B cell (primary cell): Measurements from ENCODE around the gene STT3A. TPM values are rescaled to one million over a fixed set of nuclear protein-coding genes. Genes with fewer than 3 reads are reported as not detected.

Source experiments
- ATAC-seq: fragments of 200-7000 bp; cut with Tn5 transposase; one replicate; pipeline ENCODE4 v1.10.0; 2021; ENCODE audit warnings: low read depth, mild to moderate bottlenecking, moderate number of reproducible peaks, moderate library complexity
- CTCF ChIA-PET: fragments of 350-600 bp; sonication (Branson Sonifier 250); formaldehyde crosslinking; loops from one replicate; lab custom pipeline; 2021; ENCODE audit warnings: antibody characterized with exemption, inconsistent platforms; lab: Charles Lee
- POLR2A ChIA-PET: fragments of 350-600 bp; sonication (Branson Sonifier 250); formaldehyde crosslinking; loops from one replicate; lab custom pipeline; 2021; ENCODE audit warnings: antibody characterized with exemption; lab: Charles Lee
- DNase-seq: peaks from one replicate; pipeline ENCODE4 v3.0.0; 2013
- H2AFZ ChIP-seq: 2 replicates; pipeline ENCODE4 v1.6.1; 2012; ENCODE audit warnings: mild to moderate bottlenecking, low read depth, low read length; ENCODE audit not compliant: insufficient read depth, poor library complexity, severe bottlenecking
- H3K27ac ChIP-seq, 2 donors: 1 replicate in 1 of 2; 2 replicates in 1 of 2; pipeline ENCODE4 v1.5.1; 2012 to 2013; ENCODE audit warnings: low read length in 2 of 2, mild to moderate bottlenecking in 2 of 2, moderate library complexity in 1 of 2
- H3K27me3 ChIP-seq, 4 experiments: fragments of 200-600 bp in 1 of 4; sonication (generic) in 1 of 4; replicated peaks in 1 of 4; 1 replicate in 2 of 4; 2 replicates in 2 of 4; pipeline versions ENCODE4 v1.6.1 to v1.7.0; 2013 to 2016; ENCODE audit warnings: low read length in 3 of 4, mild to moderate bottlenecking in 2 of 4, mixed read lengths in 1 of 4, moderate library complexity in 1 of 4; ENCODE audit not compliant: insufficient read depth in 4 of 4, control insufficient read depth in 3 of 4; ENCODE audit errors: control extremely low read depth in 1 of 4
- H3K36me3 ChIP-seq, 2 experiments: replicated peaks in 1 of 2; 1 replicate in 1 of 2; 2 replicates in 1 of 2; pipeline versions ENCODE4 v1.6.1 to v1.7.1; 2013; ENCODE audit warnings: low read length in 1 of 2; ENCODE audit not compliant: insufficient read depth in 2 of 2, control insufficient read depth in 1 of 2; ENCODE audit errors: control extremely low read depth in 1 of 2, extremely low read depth in 1 of 2
- H3K4me1 ChIP-seq, 2 donors: fragments of 200-600 bp in 1 of 2; sonication (generic) in 1 of 2; 1 replicate in 1 of 2; 2 replicates in 1 of 2; pipeline versions ENCODE4 v1.5.1 to v1.6.1; 2013 to 2017; ENCODE audit warnings: low read length in 2 of 2; ENCODE audit not compliant: control insufficient read depth in 2 of 2, insufficient read depth in 2 of 2
- H3K4me2 ChIP-seq: replicated peaks from 2 replicates; pipeline ENCODE3; 2012; ENCODE audit warnings: mild to moderate bottlenecking, low read depth, low read length; ENCODE audit not compliant: poor library complexity, severe bottlenecking
- H3K4me3 ChIP-seq, 5 experiments: fragments of 200-600 bp in 1 of 5; sonication (generic) in 1 of 5; 1 replicate in 3 of 5; 2 replicates in 2 of 5; pipeline versions ENCODE4 v1.5.1 to v1.7.0; 2011 to 2016; ENCODE audit warnings: low read length in 4 of 5, mild to moderate bottlenecking in 4 of 5, low read depth in 2 of 5, control low read depth in 1 of 5, moderate library complexity in 1 of 5; ENCODE audit not compliant: insufficient read depth in 1 of 5; ENCODE audit errors: control extremely low read depth in 1 of 5, extremely low read depth in 1 of 5
- H3K79me2 ChIP-seq: fragments of 200-600 bp; sonication (generic); one replicate; pipeline ENCODE4 v1.6.0; 2016; ENCODE audit warnings: low read length; ENCODE audit not compliant: control insufficient read depth, insufficient read depth
- H3K9ac ChIP-seq: fragments of 200-600 bp; sonication (generic); 2 replicates; pipeline ENCODE4 v1.6.1; 2017; ENCODE audit warnings: mild to moderate bottlenecking, low read length, moderate library complexity
- H3K9me3 ChIP-seq, 3 donors: one replicate each; pipeline versions ENCODE4 v1.6.1 to v1.7.1; 2013; ENCODE audit warnings: low read length in 2 of 3; ENCODE audit not compliant: control insufficient read depth in 2 of 3, insufficient read depth in 1 of 3; ENCODE audit errors: control extremely low read depth in 1 of 3
- H4K20me1 ChIP-seq: 2 replicates; pipeline ENCODE4 v1.6.0; 2012; ENCODE audit warnings: mild to moderate bottlenecking, low read length; ENCODE audit not compliant: insufficient read depth, control insufficient read depth, poor library complexity, severe bottlenecking
- H3K27ac Mint-ChIP-seq: one replicate; pipeline ENCODE4 v1.8.0; 2021; ENCODE audit warnings: mixed read lengths
- H3K27me3 Mint-ChIP-seq: one replicate; pipeline ENCODE4 v1.8.0; 2021; ENCODE audit warnings: mixed read lengths
- H3K4me1 Mint-ChIP-seq: one replicate; pipeline ENCODE4 v1.8.0; 2021; ENCODE audit warnings: mixed read lengths
- H3K4me3 Mint-ChIP-seq: one replicate; pipeline ENCODE4 v1.8.0; 2021; ENCODE audit warnings: mixed read lengths
- H3K9me3 Mint-ChIP-seq: one replicate; pipeline ENCODE4 v1.8.0; 2022; ENCODE audit warnings: mixed read lengths; ENCODE audit not compliant: insufficient read depth
- CTCF ChIP-seq: fragments of 200-600 bp; IDR thresholded peaks from one replicate; pipeline ENCODE4 v1.8.0; 2022; ENCODE audit warnings: antibody characterized with exemption, mild to moderate bottlenecking
- EZH2 ChIP-seq: IDR thresholded peaks from 2 replicates; pipeline ENCODE4 v1.6.1; 2012; ENCODE audit warnings: borderline replicate concordance, low read depth, mild to moderate bottlenecking, moderate library complexity, low read length; ENCODE audit not compliant: insufficient read depth, poor library complexity, severe bottlenecking
- WGBS: methylation state at CpG from one replicate; pipeline ENCODE4 v1.1.5; 2013; ENCODE audit warnings: missing lambda C conversion rate; ENCODE audit not compliant: insufficient coverage; 5-methylcytosine and 5-hydroxymethylcytosine counted together
- intact Hi-C: fragments of 100-400 bp; cut with micrococcal nuclease; formaldehyde crosslinking; loops from one replicate; pipeline ENCODE4 v1.10.0; 2022
- polyA plus RNA-seq: library from polyadenylated mRNA; depleted of rRNA; stranded (reverse); fragments of >200 nt; gene quantifications from 2 replicates; pipeline ENCODE4 v1.2.3, GENCODE V29; 2012
- total RNA-seq, 2 donors: library from RNA; stranded (reverse); fragments of 120-200 nt in 1 of 2; gene quantifications; 1 replicate in 1 of 2; 2 replicates in 1 of 2; pipeline versions ENCODE4 v1.2.3 to v1.2.4, GENCODE V29; 2013 to 2022

Gene STT3A
- total and polyA plus RNA-seq, 2 donors (not counting 1 experiment from before 2014, with no cell fraction given) = 29.7 to 78.4 TPM

GRCh38 chr11:125645871-125646270 lies 53.2 kb downstream of the STT3A start:
- H3K27ac ChIP-seq = no peak overlapping the region
- H3K9ac ChIP-seq = no peak overlapping the region

More at GRCh38 chr11:125645871-125646270, 53.2 kb downstream of the STT3A start:
- no peaks in the 10 kb centered on the region for H3K9me3 ChIP-seq
- H3K4me3 ChIP-seq = no peak overlapping the region
- no peak for DNase-seq
- ATAC-seq = no peak
- ChIA-PET POLR2A (no interaction called here), CTCF (no interaction called here)
- no peaks in the 10 kb centered on the region for H3K4me1 ChIP-seq
- no peak overlapping the region for H2AFZ ChIP-seq
- H3K36me3 ChIP-seq = peaks cover 0 to 1% of the 10 kb centered on the region in 2 experiments
- 100% methylated on average over 2 of the region's 3 CpGs for WGBS
- Mint-ChIP-seq H3K4me1 (no peaks in the 10 kb centered on the region), H3K27ac (no peak overlapping the region), H3K4me3 (no peak overlapping the region), H3K27me3 (no peaks in the 10 kb centered on the region), H3K9me3 (no peaks in the 10 kb centered on the region)
- no peak for TF ChIP-seq CTCF
- TF ChIP-seq EZH2 = no peak
- H3K27me3 ChIP-seq = no peaks in the 10 kb centered on the region
- H3K79me2 ChIP-seq = no peaks in the 10 kb centered on the region
- H3K4me2 ChIP-seq = no peak overlapping the region
- intact Hi-C loops = no loop called here
- H4K20me1 ChIP-seq = no peaks in the 10 kb centered on the region
